HG02840 (cell line): Measurements from ENCODE around the gene PIK3R6.

Source experiments
- ATAC-seq: cut with Tn5 transposase; IDR thresholded peaks from one replicate; pipeline ENCODE4 v1.9.1; 2021; ENCODE audit warnings: mild to moderate bottlenecking, moderate library complexity, moderate number of reproducible peaks; ENCODE audit not compliant: unreplicated experiment, low FRiP score

The PIK3R6 gene

GRCh38 chr17:8875957-8876356 is 8.5 kb upstream of the PIK3R6 start:
- no peak for ATAC-seq

GRCh38 chr17:8875436-8875835 is 8.0 kb upstream of the PIK3R6 start:
- ATAC-seq, result no peak

- no peak for ATAC-seq
Measured at GRCh38 chr17:8873801-8874715, 6.6 kb upstream of the PIK3R6 start.

- no peak for ATAC-seq
Measured at GRCh38 chr17:8872705-8873435, 5.4 kb upstream of the PIK3R6 start.

- ATAC-seq, result no peak
Measured at GRCh38 chr17:8872036-8872704, 4.7 kb upstream of the PIK3R6 start.

GRCh38 chr17:8871081-8871581 is 3.7 kb upstream of the PIK3R6 start:
- ATAC-seq, result no peak

GRCh38 chr17:8870406-8871040 is 3.0 kb upstream of the PIK3R6 start:
- ATAC-seq, result no peak

- ATAC-seq, result no peak
Measured at GRCh38 chr17:8869114-8869815, 1.8 kb upstream of the PIK3R6 start.

GRCh38 chr17:8868529-8868951 is 1.1 kb upstream of the PIK3R6 start:
- ATAC-seq, result no peak

- ATAC-seq, result no peak
Measured at GRCh38 chr17:8868092-8868491, 618 bp upstream of the PIK3R6 start.

- no peak for ATAC-seq
Measured at GRCh38 chr17:8865811-8866210, 1.7 kb downstream of the PIK3R6 start.

GRCh38 chr17:8865385-8865784 is 2.1 kb downstream of the PIK3R6 start:
- no peak for ATAC-seq

- ATAC-seq, result no peak
Measured at GRCh38 chr17:8862213-8863056, 5.0 kb downstream of the PIK3R6 start.

- no peak for ATAC-seq
Measured at GRCh38 chr17:8861495-8862181, 5.8 kb downstream of the PIK3R6 start.

GRCh38 chr17:8859804-8860430 is 7.6 kb downstream of the PIK3R6 start:
- ATAC-seq, result no peak

GRCh38 chr17:8859027-8859803 is 8.3 kb downstream of the PIK3R6 start:
- ATAC-seq, result peak; percentile 7

GRCh38 chr17:8857919-8858318 is 9.6 kb downstream of the PIK3R6 start:
- peak; percentile 47 for ATAC-seq
